ENCODE measurements around the gene POLDIP2.

DNA sequence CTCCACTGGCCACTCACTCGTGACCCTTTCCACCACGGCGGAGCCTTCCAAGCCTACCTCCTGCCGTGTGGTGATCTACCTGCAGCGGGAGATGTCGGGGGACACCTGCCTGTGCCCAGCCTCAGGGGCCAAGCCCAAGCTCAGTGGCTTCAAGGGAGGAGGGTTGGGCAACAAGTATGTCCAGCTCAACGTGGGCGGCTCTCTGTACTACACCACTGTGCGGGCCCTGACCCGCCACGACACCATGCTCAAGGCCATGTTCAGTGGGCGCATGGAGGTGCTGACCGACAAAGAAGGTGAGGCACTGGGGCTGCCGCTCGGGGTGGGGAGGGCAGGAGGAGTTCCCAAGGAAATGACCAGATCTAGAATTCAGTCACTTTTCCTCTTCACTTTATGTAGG is 17.9 kb downstream of the POLDIP2 start:
- no peak for TF ChIP-seq CTCF (IDR thresholded peaks at IDR 0.05 in 4 of 5, conservative IDR thresholded peaks at IDR 0.05 in 1 of 5)
- no peak for TF ChIP-seq POLR2A (IDR thresholded peaks at IDR 0.05)
